ENCODE data around the gene GREB1L. TPM values are rescaled to one million over a fixed set of nuclear protein-coding genes. Genes with fewer than 3 reads are reported as not detected.
"Not testable (repeated sequence)": the region's sequence is repeated elsewhere in the genome, so short reads cannot be mapped to it uniquely, and the experiment has no call there.

Gene GREB1L
- total RNA-seq, 2 donors from 2014 or later = 0.52 to 3.0 TPM

GRCh38 chr18:21313576-21313975, 71.5 kb downstream of the GREB1L start:
- Histone ChIP-seq H3K27ac (no peak overlapping the region), H3K4me1 (no peaks in the 10 kb centered on the region), H3K4me3 (no peak overlapping the region), H3K36me3 (replicated peaks in 1 of 2; ENCODE audit: insufficient read depth in 1 of 2, low read depth in 2 of 2) (no peaks in the 10 kb centered on the region), H3K9me3 (no peaks in the 10 kb centered on the region), H3K27me3 (no peaks in the 10 kb centered on the region)
- 85 to 91% methylated on average over 1 of the region's 1 CpG for WGBS, 2 donors
- intact Hi-C loops (cut with DNase I) = no loop called here
- no peak for DNase-seq
- TF ChIP-seq CTCF (IDR thresholded peaks at IDR 0.05) (no peak), POLR2A (IDR thresholded peaks at IDR 0.05) (no peak)
- no peak for ATAC-seq

- H3K4me3 ChIP-seq = no peak overlapping the region
- no peak for ATAC-seq
- H3K36me3 ChIP-seq (replicated peaks in 1 of 2; ENCODE audit: insufficient read depth in 1 of 2, low read depth in 2 of 2) = no peaks in the 10 kb centered on the region
- intact Hi-C loops (cut with DNase I) = no loop called here
- H3K4me1 ChIP-seq = no peaks in the 10 kb centered on the region
- no peak overlapping the region for H3K27ac ChIP-seq
- TF ChIP-seq POLR2A (IDR thresholded peaks at IDR 0.05) (no peak), CTCF (IDR thresholded peaks at IDR 0.05) (no peak)
- no peaks in the 10 kb centered on the region for H3K27me3 ChIP-seq
- DNase-seq = no peak
- no peaks in the 10 kb centered on the region for H3K9me3 ChIP-seq
These were observed 72.7 kb downstream of the GREB1L start for GRCh38 chr18:21314724-21315123.

- ATAC-seq; DNase-seq; H3K9me3 ChIP-seq; H3K4me3 ChIP-seq; H3K27ac ChIP-seq; H3K36me3 ChIP-seq (replicated peaks in 1 of 2; ENCODE audit: insufficient read depth in 1 of 2, low read depth in 2 of 2); H3K27me3 ChIP-seq; H3K4me1 ChIP-seq; intact Hi-C loops (cut with DNase I): not testable (repeated sequence)
- 86 to 88% methylated on average over 5 of the region's 5 CpGs for WGBS, 2 donors
These were observed 73.1 kb downstream of the GREB1L start for GRCh38 chr18:21315126-21315525.

- 43 to 45% methylated on average over 4 to 9 of the region's 9 CpGs for WGBS, 2 donors
These were observed 73.7 kb downstream of the GREB1L start for GRCh38 chr18:21315741-21316197.

GRCh38 chr18:21316296-21316695, 74.3 kb downstream of the GREB1L start:
- WGBS, 2 donors = 86 to 95% methylated on average over 1 of the region's 1 CpG
- Histone ChIP-seq H3K36me3 (replicated peaks in 1 of 2; ENCODE audit: insufficient read depth in 1 of 2, low read depth in 2 of 2) (no peaks in the 10 kb centered on the region), H3K9me3 (no peaks in the 10 kb centered on the region), H3K4me3 (no peak overlapping the region), H3K27me3 (no peaks in the 10 kb centered on the region), H3K27ac (no peak overlapping the region), H3K4me1 (no peaks in the 10 kb centered on the region)
- no peak for TF ChIP-seq CTCF (IDR thresholded peaks at IDR 0.05)
- DNase-seq = no peak
- intact Hi-C loops (cut with DNase I) = no loop called here
- no peak for ATAC-seq

More at GRCh38 chr18:21315741-21316197, 73.7 kb downstream of the GREB1L start:
- no peak for DNase-seq
- TF ChIP-seq POLR2A (IDR thresholded peaks at IDR 0.05) (no peak), CTCF (IDR thresholded peaks at IDR 0.05) (no peak)
- Histone ChIP-seq H3K27me3 (no peaks in the 10 kb centered on the region), H3K4me3 (no peak overlapping the region), H3K27ac (no peak overlapping the region), H3K36me3 (replicated peaks in 1 of 2; ENCODE audit: insufficient read depth in 1 of 2, low read depth in 2 of 2) (no peaks in the 10 kb centered on the region), H3K4me1 (no peaks in the 10 kb centered on the region), H3K9me3 (no peaks in the 10 kb centered on the region)
- ATAC-seq = no peak
- intact Hi-C loops (cut with DNase I) = no loop called here
